Renal pelvis (tissue), 4 donors: ENCODE data around the gene SUGCT. TPM values are rescaled to one million over a fixed set of nuclear protein-coding genes. Genes with fewer than 3 reads are reported as not detected.
"Not testable (repeated sequence)": the region's sequence is repeated elsewhere in the genome, so short reads cannot be mapped to it uniquely, and the experiment has no call there.

ENCODE experiments used
- DNase-seq: peaks from one replicate; pipeline ENCODE4 v3.0.0-alpha.2; 2013
- polyA plus RNA-seq, 3 donors: library from polyadenylated mRNA; unstranded; fragments of 120-200 nt; gene quantifications; one replicate each; pipeline ENCODE4 v1.2.1, GENCODE V29; 2013; ENCODE audit not compliant: insufficient read length in 3 of 3

Gene SUGCT
- polyA plus RNA-seq, 3 donors: 12.2 to 14.5 (median 14.0) TPM

- DNase-seq: no peak
Observed at GRCh38 chr7:40569326-40569725, 434.5 kb downstream of the SUGCT start.

GRCh38 chr7:40570223-40570622, 435.4 kb downstream of the SUGCT start:
- DNase-seq: no peak

GRCh38 chr7:40571796-40572195, 437.0 kb downstream of the SUGCT start:
- no peak for DNase-seq

- DNase-seq: peak; percentile 20
Observed at GRCh38 chr7:40572810-40573465, 438.1 kb downstream of the SUGCT start.

GRCh38 chr7:40579401-40579800, 444.6 kb downstream of the SUGCT start:
- no peak for DNase-seq

- no peak for DNase-seq
Observed at GRCh38 chr7:40580776-40581175, 446.0 kb downstream of the SUGCT start.

GRCh38 chr7:40582539-40582938, 447.7 kb downstream of the SUGCT start:
- no peak for DNase-seq

- no peak for DNase-seq
Observed at GRCh38 chr7:40583667-40584444, 449.1 kb downstream of the SUGCT start.

- DNase-seq: no peak
Observed at GRCh38 chr7:40584667-40585433, 450.0 kb downstream of the SUGCT start.

- DNase-seq: no peak
Observed at GRCh38 chr7:40586197-40586596, 451.4 kb downstream of the SUGCT start.

GRCh38 chr7:40587419-40587818, 452.6 kb downstream of the SUGCT start:
- DNase-seq: no peak

- DNase-seq: peak; percentile 14
Observed at GRCh38 chr7:40595129-40595528, 460.3 kb downstream of the SUGCT start.

- no peak for DNase-seq
Observed at GRCh38 chr7:40595832-40596231, 461.0 kb downstream of the SUGCT start.

- no peak for DNase-seq
Observed at GRCh38 chr7:40597517-40597916, 462.7 kb downstream of the SUGCT start.

- DNase-seq: no peak
Observed at GRCh38 chr7:40598915-40599314, 464.1 kb downstream of the SUGCT start.

GRCh38 chr7:40599836-40600235, 465.0 kb downstream of the SUGCT start:
- DNase-seq: no peak

- DNase-seq: not testable (repeated sequence)
Observed at GRCh38 chr7:40602351-40602750, 467.5 kb downstream of the SUGCT start.

GRCh38 chr7:40604601-40605438, 470.0 kb downstream of the SUGCT start:
- DNase-seq: peak; percentile 34

- DNase-seq: no peak
Observed at GRCh38 chr7:40608321-40609075, 473.7 kb downstream of the SUGCT start.

- DNase-seq: no peak
Observed at GRCh38 chr7:40610461-40610860, 475.7 kb downstream of the SUGCT start.
